HG02970 (cell line): ENCODE measurements around the gene SHROOM2.

ENCODE experiments used
- ATAC-seq: cut with Tn5 transposase; IDR thresholded peaks from one replicate; pipeline ENCODE4 v1.9.1; 2021; ENCODE audit warnings: mild to moderate bottlenecking, moderate library complexity, moderate number of reproducible peaks; ENCODE audit not compliant: unreplicated experiment, low FRiP score

The SHROOM2 gene

GRCh38 chrX:9888953-9889470, 102.8 kb downstream of the SHROOM2 start:
- no peak for ATAC-seq

DNA sequence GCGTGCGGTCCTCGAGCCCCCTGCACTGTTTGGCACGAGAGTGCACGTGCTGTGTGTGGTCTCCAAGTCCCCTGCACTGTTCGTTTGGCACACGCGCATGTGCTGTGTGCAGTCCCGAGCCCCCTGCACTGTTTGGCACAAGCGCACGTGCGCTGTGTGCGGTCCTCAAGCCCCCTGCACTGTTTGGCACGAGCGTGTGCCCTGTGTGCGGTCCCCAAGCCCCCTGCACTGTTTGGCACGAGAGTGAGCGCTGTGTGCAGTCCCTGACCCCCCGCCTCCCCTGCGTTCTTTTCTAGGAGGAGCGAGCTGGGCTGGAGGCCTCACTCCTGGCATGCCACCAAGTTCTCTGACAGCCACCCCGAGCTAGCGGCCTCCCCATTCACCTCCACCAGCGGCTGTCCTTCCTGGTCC, 104.5 kb downstream of the SHROOM2 start:
- ATAC-seq, result no peak

GRCh38 chrX:9895225-9895912, 109.1 kb downstream of the SHROOM2 start:
- ATAC-seq, result no peak

GRCh38 chrX:9897761-9898161, 111.5 kb downstream of the SHROOM2 start:
- no peak for ATAC-seq

DNA sequence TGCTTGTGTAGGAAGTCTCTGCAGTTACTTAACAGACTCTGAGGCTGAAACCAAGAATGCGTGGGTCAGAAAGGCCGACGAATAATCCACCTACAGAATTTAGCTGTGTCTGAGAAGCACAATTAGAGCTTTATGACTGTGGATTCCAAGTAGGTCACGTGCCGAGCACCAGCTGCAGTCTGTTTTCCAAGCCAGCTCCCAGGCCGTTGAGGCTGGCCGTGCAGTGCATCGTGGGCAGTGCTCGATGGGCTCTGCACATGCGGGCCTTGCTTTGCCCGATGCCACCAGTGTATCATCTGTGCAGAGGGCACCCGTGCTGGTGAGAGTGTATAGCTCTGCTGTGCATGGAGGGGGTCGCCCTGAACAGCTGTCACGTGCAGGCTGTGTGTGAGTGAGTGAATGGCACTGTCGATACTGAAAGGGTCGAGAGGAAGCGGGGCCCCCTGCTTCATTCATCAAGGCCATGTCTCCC, 113.4 kb downstream of the SHROOM2 start:
- ATAC-seq, result no peak

DNA sequence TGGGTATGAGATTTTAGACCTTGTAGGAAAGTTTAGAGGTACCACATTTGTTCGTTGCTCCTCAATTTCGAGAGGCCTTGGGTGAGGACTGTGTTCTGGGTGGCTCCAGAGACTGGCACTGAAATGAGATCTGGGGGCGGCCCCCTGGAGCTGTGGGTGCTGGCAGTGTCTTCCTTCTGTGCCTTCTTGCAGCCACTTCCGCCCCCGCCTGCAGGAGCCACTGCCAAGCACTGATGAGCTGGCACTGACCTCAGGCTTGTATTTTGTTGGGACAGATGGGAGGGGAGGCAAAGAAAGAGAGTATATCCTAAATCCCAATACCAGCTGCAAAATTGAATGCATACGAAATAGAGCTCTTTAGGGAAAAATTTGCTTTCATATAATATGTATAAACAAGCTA, 116.4 kb downstream of the SHROOM2 start:
- ATAC-seq, result no peak

DNA sequence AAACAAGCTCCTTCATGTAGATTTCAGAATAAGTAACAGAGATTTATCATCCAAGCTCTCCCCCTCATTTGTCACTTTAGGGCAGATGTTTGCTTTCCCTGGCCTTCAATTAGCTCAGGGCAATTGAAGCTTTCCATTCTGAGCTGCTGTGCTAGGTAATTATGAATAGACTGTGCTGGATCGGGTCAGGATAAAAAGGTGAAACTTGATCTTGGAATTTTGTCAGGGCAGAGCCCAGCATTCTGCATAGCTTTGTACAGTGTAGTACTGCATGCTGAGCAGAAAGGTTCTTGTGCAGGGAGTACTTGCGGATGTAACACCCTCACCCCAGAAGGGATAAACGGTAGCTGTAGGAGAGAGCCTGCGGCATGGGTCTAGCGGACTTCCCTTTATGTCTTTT, 116.9 kb downstream of the SHROOM2 start:
- ATAC-seq, result no peak

- ATAC-seq, result no peak
Observed at GRCh38 chrX:9905288-9905687, 119.1 kb downstream of the SHROOM2 start.

GRCh38 chrX:9905721-9906120, 119.5 kb downstream of the SHROOM2 start:
- ATAC-seq, result no peak

GRCh38 chrX:9906919-9907318, 120.7 kb downstream of the SHROOM2 start:
- ATAC-seq, result no peak

DNA sequence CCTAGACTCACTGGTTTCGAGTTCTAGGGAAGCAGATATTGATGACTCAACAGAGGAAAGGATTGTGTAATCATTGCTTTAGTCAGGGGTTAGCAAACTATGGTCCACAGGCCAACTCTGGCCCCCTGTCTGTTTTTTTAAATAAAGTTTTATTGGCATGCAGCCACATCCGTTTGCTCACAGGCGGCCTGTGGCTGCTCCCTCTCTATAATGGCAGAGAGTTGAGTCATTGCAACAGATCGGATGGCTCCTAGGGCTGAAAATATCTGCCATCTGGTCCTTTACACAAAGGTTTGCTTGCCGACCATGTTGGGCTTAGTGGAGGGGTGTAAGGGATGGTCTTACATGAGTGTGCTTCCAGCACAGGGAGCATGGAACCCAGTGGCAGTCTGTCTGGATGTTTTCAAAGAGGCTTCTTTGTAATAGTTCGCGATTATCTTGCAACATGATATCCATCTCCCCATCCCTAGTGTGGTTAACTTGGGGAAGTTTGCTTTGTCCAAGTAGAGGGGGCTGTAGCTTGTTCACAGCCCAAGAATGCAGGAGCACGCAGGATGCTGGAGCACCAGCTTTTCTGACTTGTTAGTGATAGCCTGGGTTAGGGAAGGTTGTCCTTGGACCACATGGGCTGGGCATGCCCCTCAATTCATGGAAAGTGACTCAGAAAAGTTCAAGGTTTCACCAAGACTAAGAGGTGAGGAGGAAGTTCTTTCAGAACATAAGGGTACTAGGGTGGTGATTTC, 121.6 kb downstream of the SHROOM2 start:
- ATAC-seq, result no peak

GRCh38 chrX:9909254-9909653, 123.0 kb downstream of the SHROOM2 start:
- no peak for ATAC-seq

DNA sequence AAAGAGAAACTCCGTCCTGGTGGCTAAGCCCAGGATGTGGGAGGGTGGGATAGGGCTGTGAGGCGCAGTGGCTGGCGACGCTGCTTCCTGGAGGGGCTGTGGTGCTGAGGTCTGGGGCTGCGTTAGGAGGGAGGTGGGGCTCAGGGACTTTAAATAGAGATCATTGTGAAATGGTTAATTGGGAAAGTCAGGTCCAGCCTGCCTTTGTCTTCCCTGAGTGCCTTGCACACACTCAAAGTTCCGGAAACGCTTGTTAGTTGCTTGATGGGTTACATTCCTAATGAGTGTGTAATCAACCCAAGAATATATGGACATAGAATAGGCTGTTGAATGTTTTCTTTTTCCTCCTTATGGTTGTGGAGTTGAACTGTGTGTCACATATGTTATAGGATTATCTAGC, 125.3 kb downstream of the SHROOM2 start:
- ATAC-seq, result no peak

GRCh38 chrX:9912351-9913145, 126.3 kb downstream of the SHROOM2 start:
- no peak for ATAC-seq

GRCh38 chrX:9913146-9913433, 126.9 kb downstream of the SHROOM2 start:
- ATAC-seq, result no peak

GRCh38 chrX:9917861-9918260, 131.6 kb downstream of the SHROOM2 start:
- no peak for ATAC-seq

DNA sequence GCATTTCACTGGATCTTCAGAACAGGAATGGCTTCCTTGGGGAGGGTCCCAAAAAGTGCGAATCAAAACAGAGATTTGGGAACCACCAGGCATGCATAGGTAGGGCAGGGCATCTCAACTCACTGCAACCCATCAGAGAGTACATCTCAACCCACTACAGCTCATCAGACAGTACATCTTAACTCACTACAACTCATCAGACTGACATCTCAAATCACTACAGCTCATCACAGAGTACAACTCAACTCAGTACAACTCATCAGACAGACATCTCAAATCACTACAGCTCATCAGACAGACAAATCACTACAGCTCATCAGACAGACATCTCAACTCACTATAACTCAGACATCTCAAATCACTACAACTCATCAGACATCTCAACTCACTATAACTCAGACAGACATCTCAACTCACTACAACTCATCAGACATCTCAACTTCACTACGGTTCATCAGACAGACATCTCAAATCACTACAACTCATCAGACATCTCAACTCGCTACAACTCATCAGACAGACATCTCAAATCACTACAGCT, 133.5 kb downstream of the SHROOM2 start:
- no peak for ATAC-seq

- no peak for ATAC-seq
Observed at GRCh38 chrX:9921407-9921806, 135.2 kb downstream of the SHROOM2 start.

- no peak for ATAC-seq
Observed at GRCh38 chrX:9923357-9923756, 137.1 kb downstream of the SHROOM2 start.

GRCh38 chrX:9926002-9926401, 139.8 kb downstream of the SHROOM2 start:
- no peak for ATAC-seq
